Upper lobe of left lung (tissue), 4 donors: ENCODE measurements around the gene PCDH1.

ENCODE experiments used
- CTCF ChIP-seq, 6 experiments: fragments of 450-650 bp in 4 of 6; fragments of 200-600 bp in 2 of 6; sonication (generic) in 2 of 6; IDR thresholded peaks; one replicate each; pipeline ENCODE4 v1.5.1; 2016 to 2019; ENCODE audit warnings: antibody characterized with exemption in 6 of 6
- POLR2A ChIP-seq, 4 donors: fragments of 450-650 bp; IDR thresholded peaks; one replicate each; pipeline ENCODE4 v1.5.1; 2016 to 2017; ENCODE audit warnings: antibody characterized with exemption in 4 of 4, mild to moderate bottlenecking in 2 of 4

- peak; percentile 27 to 63 (median 54) for TF ChIP-seq CTCF (IDR thresholded peaks at IDR 0.05)
- no peak for TF ChIP-seq POLR2A (IDR thresholded peaks at IDR 0.05)
Measured at GRCh38 chr5:141814064-141814964, 63.9 kb downstream of the PCDH1 start.
